Right ventricle myocardium inferior (tissue), 1 donor: ENCODE data around the gene MMAB. TPM values are rescaled to one million over a fixed set of nuclear protein-coding genes. Genes with fewer than 3 reads are reported as not detected.

Experiments
- ATAC-seq: fragments of 200-7000 bp; cut with Tn5 transposase; one replicate; pipeline ENCODE4 v1.9.1; 2020; ENCODE audit warnings: mild to moderate bottlenecking, moderate library complexity
- DNase-seq: peaks from one replicate; pipeline ENCODE4 v3.0.0; 2021; ENCODE audit errors: missing footprints
- intact Hi-C: fragments of 100-400 bp; cut with DNase I; formaldehyde crosslinking; loops from one replicate; pipeline ENCODE4 v1.11.0; 2022
- total RNA-seq: library from RNA; stranded (reverse); fragmentation: NEBNext Ultra II Directional; extraction: Animal tissue kit (Norgen Biotek cat#: 25700); gene quantifications from one replicate; pipeline ENCODE4 v1.2.1, GENCODE V29; 2021
- donor health status: DM: no; HTN: yes; CAD: no; lungs with severe emphysema.

MMAB gene
- total RNA-seq, 1 donor from 2014 or later: 61.7 TPM

- ATAC-seq (no peak), DNase-seq (no peak)
- intact Hi-C loops: loop anchor here (5.0 kb wide), 1 partner anchor 55 kb away; no protein-coding TSS in a partner anchor
These were observed 1.4 kb downstream of the MMAB start for GRCh38 chr12:109571773-109572505.

- ATAC-seq (no peak), DNase-seq (no peak)
- intact Hi-C loops: no loop called here
These were observed 4.8 kb downstream of the MMAB start for GRCh38 chr12:109568486-109568885.

- no peak for ATAC-seq
- intact Hi-C loops: no loop called here
- peak; percentile 62 for DNase-seq
These were observed 5.3 kb downstream of the MMAB start for GRCh38 chr12:109567967-109568366.

DNA sequence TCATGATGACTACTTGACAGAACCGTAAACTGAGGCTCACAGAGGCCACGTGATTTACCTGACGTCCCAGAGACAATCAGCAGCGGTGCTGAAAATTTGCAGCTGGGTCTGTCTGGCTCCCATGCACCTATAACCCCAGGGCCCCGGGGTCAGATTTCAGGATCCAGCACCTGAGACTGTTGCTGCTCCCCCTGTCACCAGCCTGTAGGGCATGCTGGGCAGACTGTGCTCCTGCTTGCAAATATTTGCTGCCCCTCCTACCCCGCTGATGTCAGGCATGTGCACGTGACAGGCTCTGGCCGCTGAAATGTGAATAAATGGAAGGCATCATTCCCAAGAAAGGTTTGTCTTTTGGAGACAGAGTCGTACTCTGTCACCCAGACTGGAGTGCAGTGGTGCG is 6.0 kb downstream of the MMAB start:
- intact Hi-C loops: no loop called here
- ATAC-seq (no peak), DNase-seq (peak; percentile 26)

DNA sequence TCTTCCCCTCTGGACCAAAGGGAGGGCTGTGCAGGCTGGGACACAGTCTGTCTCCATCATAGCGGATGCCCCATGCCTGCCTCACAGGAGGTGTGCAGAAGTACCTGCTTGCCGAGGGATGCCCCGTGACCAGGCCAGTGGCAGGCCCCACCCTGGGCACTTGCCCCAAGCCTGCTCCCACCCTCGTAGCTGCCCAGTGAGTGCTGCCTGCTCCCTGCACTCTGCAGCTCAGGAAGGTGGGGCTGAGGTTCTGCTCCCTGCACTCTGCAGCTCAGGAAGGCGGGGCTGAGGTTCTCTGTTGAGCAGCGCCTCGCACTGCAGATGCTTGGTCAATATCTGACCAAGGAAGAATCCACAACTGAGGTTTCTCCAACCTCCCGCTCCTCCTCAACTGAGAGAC is 6.9 kb downstream of the MMAB start:
- ATAC-seq: no peak
- DNase-seq: no peak

DNA sequence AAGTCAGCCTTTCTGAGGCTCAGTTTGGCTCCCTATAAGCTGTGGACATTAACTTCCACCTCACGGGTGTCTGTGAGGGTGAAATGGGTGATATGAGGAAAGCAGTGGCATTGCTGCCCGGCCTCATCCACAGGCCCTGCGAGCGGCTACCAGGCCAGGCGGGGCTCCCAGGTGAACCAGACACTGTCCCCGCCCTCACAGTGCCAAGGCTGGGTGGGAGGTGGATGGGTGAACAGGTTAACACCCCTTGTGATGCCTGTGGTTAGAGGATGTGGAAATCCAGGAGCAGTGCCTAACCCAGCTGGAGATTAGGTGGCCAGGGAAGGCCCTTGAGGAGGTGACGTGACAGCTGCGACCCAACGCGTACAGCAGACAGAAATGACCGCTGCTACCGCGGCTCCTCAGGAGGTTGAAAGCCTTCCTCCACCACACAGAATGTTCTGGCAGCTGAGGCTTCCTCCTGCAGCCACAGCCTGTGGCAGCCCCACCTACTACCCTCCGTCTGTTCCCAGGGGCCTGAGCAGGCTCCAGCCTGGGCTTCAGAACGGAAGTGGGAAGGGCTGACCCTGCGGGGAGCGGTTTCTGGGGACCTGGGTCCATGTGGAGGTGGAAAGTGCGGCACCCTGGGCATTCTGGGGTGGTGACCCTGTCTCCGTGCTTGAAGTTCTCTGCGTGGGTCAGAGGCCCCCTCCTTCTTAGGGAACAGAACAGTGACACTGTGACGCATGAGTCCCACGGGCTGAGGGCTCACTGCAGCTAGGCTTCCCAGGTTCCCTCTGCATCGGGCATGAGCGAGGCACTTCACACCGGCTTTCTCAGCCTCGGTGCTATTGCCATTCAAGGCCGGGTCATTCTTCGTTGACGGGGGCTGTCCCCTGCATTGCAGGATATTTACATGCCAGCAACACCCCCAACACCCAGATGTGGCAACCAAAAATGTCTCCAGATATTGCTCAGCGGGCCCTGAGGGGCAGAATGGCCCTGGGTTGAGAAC is 9.7 kb downstream of the MMAB start:
- DNase-seq (no peak), ATAC-seq (peak; percentile 79)
- intact Hi-C loops: no loop called here

More for the DNA sequence above, 6.9 kb downstream of the MMAB start:
- intact Hi-C loops: no loop called here

- ATAC-seq: no peak
- no peak for DNase-seq
- intact Hi-C loops: no loop called here
These were observed 10.4 kb downstream of the MMAB start for GRCh38 chr12:109562871-109563270.

- ATAC-seq: no peak
- no peak for DNase-seq
- intact Hi-C loops: no loop called here
These were observed 11.6 kb downstream of the MMAB start for GRCh38 chr12:109561711-109562030.

DNA sequence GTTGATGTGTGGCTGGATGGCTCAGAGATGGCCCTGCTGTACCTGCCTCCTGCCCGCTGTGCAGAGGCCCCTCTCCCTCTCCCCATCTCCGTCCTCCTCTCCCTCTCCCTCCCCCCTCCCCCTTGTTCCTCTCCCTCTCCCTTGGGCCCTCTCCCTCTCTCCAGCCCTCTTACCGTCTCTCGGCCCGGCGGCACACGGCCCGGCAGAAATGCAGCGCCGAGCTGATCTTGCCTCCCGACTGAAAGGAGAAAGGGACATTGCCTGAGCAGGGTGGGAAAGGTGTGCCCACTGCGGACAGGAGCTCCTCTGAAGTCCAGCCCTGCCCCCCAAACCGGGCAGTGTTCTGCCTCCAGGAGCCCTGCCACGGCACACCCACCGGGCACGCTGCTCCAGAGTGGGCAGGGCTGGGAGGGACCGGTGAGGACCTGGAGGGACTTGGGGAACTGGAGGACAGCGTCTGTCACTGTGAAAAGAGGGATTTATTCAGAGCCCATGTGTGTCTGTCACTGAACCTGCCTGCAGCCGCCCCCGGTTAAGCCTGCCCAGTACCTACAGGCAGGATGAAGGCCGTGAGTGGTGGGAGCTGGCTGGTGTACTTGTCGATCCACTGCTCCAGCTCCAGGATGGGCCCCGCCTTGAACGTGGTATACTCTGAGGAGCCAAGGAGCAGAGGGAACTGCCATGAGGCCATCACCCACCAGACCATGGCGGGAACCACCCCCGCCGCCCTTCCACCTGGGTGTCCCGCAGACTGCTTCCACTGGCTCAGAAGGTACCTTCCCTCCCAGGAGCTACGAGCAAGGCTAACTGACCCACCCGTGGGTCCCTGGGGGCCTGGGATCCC is 12.2 kb downstream of the MMAB start:
- DNase-seq: no peak
- intact Hi-C loops: no loop called here
- no peak for ATAC-seq

GRCh38 chr12:109559601-109560000 is 13.7 kb downstream of the MMAB start:
- DNase-seq: no peak
- ATAC-seq: no peak
- intact Hi-C loops: no loop called here

DNA sequence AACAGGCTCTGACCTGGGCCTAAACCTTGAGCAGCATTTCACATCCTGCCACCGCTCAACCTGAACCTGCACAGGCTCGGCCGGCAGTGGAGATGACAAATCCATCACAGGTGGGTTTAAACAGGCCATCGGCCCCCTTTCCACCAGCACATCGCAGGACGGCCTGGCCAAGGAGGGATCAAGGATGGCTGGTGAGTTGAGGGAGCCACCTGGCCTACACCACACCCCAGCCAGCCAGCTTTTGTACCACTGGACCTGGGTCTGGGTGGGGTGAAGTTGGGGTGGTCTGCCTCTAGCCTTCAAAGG is 14.2 kb downstream of the MMAB start:
- no peak for DNase-seq
- intact Hi-C loops: no loop called here
- no peak for ATAC-seq

DNA sequence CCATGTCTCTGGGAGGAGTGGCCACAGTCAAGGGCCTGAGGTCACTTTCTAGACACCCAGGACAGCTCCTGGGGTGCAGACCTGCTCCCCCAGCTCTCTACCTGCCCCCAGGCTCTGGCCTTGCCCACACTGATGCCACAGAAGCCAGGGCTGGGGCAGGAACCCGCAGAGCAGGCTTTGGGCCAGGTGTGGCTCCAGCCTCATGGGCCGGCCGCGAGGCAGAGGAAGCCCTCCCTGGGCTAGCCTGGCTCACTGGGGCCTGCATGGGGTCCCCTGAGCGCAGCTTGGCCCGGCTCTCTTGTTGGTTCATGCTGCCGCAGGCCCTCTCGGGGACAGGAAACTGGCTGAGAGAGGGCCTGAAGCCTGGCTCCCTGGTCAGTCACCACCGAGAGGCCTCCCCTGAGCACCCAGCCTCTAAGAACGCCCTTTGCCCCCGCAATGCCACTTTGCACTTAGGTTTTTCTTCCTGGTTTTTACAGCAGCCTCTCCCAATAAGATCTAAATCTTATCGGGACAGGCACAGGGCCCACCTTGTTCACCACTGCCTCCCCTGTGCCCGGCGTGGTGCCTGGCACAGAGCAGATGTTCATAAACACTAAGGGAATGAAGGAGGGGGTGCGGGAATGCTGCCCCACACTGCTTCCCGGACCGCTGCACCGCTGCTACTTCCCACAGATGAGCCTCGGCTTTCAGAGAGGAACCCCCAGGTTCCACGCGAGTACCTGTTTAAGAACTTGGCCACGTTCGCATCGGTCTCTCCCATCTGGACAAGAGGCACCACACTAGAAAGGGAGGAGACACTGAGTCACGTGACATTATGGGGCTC is 14.7 kb downstream of the MMAB start:
- intact Hi-C loops: no loop called here
- ATAC-seq (no peak), DNase-seq (no peak)

DNA sequence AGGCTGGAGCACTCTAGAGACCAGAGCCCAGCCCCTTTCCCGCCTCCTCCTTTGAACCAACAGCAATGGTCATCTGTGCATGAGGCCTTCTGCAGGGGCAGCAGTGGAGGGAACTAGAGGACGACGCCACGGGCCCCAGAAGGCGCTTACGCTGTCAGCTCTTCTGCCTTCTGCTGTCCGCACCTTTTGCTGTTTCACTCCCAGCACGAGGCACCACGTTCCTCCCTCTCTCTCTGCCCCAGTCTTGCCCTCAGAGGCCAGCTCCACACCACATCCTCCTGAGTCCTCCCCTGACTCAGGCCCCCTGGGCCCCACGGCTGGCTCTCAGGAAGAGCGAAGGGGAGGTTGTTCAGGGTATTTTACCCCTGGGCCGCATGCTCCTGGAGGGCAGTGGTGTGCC is 15.5 kb downstream of the MMAB start:
- DNase-seq (no peak), ATAC-seq (no peak)
- intact Hi-C loops: no loop called here

DNA sequence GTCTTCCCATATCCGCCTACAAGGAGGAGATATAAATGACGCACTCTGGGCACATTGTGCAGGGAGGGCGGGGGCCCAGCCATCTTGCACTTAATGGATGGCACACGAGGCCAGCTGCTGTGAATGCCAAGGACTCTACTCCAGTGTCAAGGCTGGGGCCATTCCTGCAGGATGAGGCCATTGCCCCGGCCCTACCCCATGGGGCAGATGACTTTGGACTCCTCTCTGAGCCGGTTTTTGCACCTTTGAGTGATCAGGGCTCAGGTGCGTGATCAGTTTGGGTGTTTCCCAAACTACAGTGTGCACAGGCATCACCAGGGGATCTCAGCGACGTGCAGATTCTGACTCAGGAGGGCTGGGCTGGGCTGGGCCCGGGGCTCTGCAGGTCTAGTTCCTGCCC is 16.1 kb downstream of the MMAB start:
- DNase-seq: no peak
- ATAC-seq: no peak
- intact Hi-C loops: no loop called here

- DNase-seq (peak; percentile 30), ATAC-seq (no peak)
- intact Hi-C loops: no loop called here
These were observed 17.6 kb downstream of the MMAB start for GRCh38 chr12:109555431-109556315.

- no peak for DNase-seq
- ATAC-seq: no peak
- intact Hi-C loops: no loop called here
These were observed 18.5 kb downstream of the MMAB start for GRCh38 chr12:109554761-109555160.

DNA sequence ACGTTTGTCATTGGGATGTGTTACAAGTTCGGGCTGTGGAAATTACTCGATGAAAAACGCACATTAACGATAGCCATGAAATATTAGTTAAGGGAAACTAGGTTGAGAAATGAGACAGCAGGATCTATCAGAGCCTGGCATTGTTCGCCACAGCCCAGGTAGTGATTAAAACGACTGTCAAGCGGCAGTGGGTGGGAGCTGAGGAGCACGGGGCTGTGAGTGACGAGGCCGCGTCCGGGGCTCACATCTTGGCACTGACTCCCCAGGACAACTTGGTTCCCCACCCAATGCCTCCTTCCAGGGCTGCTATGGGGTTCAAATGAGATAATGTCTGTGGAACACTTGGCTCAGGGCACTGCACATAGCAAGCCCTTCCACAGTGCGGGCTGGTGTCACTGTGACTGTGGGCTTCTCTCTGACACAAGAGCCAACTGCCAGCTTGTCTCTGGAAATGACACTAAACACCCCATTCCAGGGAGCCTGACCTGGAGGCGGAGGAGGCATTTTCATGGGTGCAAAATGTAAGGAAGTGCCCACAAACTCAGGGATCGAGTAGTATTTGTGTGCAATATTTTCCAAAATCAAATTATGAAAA is 19.3 kb downstream of the MMAB start:
- DNase-seq (peak; percentile 13), ATAC-seq (no peak)
- intact Hi-C loops: no loop called here
